ENCODE results near the gene FOXJ1.

FOXJ1 gene

DNA sequence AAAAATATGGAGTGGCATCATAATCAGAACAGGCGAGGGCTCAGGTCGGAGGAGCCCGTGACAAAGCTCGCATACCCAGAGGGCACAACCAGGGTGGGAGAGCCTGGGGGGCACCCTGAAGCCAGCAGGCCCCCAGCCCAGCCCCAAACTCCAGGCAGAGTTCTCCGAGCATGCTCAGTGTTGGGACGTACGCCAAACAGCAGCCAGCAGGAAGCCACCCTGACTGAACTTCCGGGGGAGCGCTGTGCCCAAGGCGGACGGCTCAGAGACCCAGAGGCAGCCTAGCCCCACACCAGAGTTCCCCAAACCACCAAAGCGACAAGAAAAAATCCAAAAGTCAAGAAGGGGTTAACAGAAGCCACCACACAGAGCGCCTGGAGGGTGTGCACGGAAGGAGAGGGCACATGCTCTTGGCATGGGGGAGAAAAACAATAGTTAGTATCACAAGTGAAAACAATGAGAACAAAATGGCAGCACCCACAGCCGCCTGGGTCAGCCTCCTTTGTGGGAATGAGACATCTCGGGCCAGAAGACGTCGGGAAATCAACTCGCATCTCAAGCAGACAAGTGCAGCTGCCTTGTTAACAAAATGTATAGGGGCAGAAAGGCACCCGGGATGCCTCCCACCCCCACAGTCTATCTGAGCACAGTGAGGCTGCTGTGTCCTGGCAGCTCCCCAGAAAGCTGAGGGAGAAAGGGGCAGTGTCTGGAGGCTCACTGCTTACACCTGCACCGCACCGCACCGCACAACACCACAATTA, 49.3 kb downstream of the FOXJ1 start:
- no peak for DNase-seq (ENCODE audit: low spot score)

DNA sequence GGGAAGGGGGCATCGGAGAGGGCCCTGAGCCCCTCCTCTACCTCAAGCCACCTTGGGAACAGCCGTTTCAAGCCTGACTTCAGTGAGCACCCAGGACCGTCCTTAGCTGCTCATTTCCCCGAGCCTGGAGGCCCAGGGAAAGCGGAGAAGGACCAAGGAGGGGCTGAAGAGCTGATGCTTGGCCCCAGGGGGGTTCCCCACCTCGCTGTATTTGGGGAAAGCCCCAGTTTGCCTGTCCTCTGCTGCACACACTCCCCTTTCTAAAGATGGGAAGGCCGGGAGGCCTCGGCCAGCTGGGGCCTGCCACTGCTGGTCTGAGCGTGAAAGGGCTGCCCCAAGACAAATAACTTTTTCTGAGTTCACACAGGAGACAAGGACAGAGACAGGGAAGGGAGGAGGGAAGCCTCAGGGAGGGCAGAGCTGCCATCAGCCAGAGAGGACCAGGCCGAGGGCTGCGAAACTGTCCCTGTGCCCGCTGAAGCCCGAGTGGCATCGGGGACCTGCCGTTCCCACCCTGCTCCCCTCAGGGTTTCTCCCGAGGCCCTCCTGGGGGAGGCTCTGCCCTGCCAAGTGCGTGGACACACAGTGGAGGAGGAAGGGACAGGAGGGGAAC, 50.4 kb downstream of the FOXJ1 start:
- no peak for DNase-seq (ENCODE audit: low spot score)

DNA sequence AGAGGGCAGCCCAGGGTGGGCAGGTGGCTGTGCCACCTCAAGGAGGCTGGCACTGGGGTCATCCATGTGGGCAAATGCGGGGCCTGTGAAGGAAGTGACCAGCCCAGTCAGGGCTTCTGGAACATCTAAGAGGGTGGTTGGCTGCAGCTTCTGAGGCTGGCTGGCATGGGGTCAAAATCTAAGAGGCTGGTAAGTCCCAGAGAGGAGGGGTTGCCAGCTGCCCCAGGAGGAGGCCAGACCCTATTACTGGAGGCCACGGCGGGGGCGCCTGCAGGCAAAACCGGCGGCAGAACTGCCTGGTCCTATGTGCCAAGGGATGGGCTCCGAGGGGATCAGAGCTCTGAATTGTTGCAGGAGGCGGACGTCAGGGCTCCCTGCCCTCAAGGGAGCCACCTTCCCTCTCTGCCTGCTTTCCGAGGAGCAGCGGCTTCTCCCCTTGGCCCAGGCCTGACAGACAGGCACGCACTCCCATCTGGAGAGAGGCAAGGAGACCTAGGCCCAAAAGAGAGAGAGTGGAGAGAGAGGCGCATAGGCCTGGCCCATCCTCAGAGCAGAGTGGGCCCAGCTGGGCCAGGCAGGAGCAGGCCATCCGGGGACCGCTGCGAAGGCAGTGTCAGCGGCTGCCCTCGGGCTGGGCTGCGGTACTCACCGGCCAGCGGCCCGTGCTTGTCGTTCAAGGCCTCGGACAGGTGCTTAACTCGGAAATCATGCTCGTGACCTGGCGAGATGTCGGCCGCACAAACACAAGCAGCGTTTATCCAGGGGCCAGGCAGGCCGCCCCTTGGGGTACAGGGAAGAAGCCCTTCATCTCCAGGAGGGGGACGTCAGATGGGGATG, 51.1 kb downstream of the FOXJ1 start:
- no peak for DNase-seq (ENCODE audit: low spot score)

DNA sequence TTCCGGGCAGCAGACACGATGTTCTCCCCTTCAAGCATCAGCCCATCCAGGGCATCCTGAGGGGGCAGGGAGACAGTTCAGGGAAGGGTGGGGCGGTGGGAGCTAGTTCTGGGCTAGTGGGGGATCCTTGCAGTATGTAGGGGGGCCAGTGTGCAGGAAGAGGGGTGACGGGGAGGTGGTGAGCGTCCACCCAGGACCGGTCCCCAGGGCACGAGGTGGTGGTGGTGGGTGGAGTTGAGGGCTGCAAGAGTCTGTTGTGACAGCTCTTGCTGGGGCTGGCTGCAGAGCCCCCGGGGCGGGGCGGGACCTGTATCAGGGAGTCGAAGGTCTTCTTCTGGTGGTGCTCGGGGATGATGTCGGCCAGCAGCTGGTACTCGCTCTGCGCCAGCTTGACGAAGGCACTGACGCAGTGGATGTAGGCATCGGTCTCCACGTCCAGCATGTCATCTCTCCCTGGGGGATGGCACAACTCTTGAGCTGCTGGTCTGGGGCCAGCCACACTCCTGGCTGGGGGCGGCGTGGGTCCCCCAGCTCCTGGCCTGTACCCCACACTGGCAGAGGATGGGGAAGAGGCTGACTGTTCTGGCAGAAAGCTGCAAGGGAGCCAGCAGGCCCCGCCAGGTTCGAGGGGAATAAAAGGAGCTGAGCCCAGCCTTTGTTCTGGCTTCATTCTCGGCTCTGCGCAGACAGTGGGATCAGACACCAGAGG, 52.0 kb downstream of the FOXJ1 start:
- DNase-seq (ENCODE audit: low spot score), result no peak

DNA sequence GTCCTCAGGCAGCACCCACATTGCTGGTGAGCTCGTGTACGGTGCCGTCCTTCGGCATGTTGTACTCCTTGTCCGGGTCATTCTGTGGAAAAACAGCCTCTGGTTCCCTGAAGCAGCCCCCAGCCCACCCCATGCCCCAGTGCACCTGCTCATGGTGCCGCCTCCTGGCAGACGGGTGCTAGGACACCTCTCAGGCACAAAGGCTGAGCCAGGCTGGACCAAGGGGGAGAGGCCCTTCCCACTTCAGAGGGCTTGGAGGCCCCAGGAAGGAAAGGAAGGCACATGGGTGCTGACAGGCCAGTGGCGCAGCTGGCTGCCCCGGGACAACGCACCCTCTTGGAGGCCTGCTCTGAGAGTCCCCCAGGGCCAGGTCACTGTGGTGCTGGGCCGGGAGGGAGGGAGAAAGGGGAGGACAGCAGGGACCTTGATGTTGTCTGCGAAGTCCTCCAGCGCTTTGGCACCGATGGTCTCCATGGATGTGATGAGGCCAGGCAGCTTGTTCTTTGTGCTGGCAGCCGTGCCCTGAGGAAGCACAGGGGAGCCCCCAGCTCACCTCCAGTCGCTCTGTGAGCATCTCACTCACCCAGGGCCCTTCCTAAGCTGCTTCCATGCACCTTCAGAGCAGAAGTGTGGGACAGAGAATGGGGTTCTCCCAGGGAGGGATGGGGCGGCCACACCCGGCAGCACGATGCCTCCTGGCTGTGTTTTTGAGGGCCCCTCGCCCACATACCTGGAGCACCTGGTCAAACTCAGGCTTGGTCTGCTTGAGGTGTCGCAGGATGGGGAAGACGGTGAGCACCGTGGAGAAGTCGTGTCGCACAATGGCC, 52.8 kb downstream of the FOXJ1 start:
- no peak for DNase-seq (ENCODE audit: low spot score)

DNA sequence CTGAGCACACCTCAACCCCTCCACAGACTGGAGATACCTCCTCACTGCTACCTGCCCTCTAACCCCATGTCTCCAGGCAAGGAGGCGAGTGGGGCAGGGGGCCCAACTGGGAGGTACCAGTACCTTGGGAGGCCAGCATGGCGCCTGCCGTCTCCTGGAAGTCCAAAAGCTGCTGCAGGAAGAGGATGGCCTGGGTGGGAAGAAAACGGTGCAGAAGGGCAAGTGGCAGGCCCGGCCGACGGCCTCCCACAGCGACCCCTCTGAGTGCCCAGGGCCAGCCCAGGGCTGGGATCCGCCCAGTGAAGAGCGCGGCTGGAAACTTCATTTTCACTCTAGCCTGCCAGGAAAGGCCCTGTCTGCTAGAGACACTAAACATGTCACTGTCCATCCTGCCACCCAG, 53.5 kb downstream of the FOXJ1 start:
- DNase-seq (ENCODE audit: low spot score), result no peak

DNA sequence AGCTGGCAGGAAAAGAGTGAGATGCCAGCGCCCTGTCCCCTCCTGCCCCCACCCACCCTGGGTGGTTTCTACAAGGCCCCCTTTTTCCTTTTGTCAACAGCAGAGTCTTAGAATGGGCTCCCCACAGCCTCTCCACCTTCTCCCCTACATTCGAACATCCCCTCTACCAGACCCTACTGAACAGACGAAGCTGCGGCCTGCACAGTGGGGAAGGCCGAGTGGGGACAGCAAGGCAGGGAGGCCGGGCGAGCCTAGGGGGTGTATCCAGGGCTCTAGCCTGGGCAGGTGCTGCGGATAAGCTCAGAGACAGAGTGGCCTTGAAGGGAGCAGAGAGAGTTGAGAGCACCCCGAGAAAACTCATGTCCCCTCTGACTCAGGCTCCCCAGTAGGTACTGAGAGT, 54.7 kb downstream of the FOXJ1 start:
- DNase-seq (ENCODE audit: low spot score), result no peak

Measured in NAMALWA (cell line).